C4-2B (cell line): ENCODE measurements around the gene OBP2A.

ENCODE experiments used
- H3K27ac ChIP-seq: fragments of 450-650 bp; 2 replicates; pipeline ENCODE4 v1.5.1; 2017
- ZFX ChIP-seq: fragments of 450-650 bp; IDR thresholded peaks from 2 replicates; pipeline ENCODE4 v1.6.1; 2017
- TF ChIP-seq, protein P1 (sequence below): fragments of 450-650 bp; conservative IDR thresholded peaks from 2 replicates; pipeline ENCODE4 v1.5.1; 2017; ENCODE audit warnings: mild to moderate bottlenecking

The OBP2A gene

DNA sequence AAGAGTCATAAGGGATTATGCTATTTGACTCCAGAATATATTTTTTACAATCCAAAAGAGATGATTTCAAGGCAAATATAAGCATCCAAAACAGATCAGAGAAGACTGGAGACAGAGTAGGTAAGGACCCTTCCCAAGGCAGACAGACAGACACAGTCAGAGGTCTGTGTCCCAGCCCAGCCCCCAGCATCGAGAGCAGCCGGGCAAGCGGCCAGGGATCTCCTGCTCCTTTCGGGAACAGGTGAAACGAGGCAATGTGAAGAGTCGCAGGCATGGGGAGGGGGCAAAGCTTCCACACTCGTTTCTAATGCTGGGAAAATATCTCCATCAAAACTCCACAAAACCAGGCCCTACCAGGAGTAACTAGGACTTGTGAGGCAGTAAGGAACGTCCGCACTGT, 21.4 kb downstream of the OBP2A start:
- no peak for TF ChIP-seq ZFX
- TF ChIP-seq, protein P1, sequence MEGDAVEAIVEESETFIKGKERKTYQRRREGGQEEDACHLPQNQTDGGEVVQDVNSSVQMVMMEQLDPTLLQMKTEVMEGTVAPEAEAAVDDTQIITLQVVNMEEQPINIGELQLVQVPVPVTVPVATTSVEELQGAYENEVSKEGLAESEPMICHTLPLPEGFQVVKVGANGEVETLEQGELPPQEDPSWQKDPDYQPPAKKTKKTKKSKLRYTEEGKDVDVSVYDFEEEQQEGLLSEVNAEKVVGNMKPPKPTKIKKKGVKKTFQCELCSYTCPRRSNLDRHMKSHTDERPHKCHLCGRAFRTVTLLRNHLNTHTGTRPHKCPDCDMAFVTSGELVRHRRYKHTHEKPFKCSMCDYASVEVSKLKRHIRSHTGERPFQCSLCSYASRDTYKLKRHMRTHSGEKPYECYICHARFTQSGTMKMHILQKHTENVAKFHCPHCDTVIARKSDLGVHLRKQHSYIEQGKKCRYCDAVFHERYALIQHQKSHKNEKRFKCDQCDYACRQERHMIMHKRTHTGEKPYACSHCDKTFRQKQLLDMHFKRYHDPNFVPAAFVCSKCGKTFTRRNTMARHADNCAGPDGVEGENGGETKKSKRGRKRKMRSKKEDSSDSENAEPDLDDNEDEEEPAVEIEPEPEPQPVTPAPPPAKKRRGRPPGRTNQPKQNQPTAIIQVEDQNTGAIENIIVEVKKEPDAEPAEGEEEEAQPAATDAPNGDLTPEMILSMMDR = no peak
- H3K27ac ChIP-seq = no peak overlapping the region

DNA sequence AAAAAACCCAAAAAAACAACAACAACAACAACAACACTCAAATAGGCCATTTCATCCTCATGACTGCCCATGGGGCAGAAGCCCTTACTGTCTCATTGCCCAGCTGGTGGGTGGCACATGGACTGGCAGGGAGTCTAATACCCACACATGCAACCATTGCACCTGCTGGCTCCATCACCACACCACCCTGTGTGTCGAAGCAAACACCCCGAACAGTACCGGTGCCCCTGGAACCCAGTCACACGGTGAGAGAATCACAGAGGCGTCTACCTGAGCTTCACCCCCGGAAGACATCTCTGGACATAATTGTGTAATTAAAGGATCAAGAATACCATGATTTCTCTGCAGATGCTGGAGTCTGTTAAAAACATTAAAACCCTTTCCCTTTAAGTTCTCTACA, 22.1 kb downstream of the OBP2A start:
- no peak for TF ChIP-seq ZFX
- TF ChIP-seq, protein P1 = no peak

DNA sequence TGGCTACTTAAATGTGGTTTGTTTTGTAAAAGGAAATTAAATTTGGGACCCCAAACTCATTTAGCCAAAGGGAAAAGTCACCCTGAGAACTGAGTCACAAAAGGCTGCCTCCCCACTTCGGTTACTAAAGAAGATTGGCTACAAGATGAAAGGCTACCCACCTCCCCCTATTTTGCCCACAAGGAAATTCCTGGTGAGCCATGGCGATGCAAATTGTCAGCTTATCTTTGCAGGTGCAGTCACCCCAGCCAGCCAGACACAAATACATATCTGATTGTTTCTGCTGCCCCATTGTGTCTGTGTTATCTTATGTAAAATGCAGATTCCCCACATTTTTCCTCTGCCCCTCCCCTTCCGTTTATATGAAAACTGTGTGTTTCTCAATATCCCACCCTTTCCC, 24.5 kb downstream of the OBP2A start:
- TF ChIP-seq ZFX = no peak
- TF ChIP-seq, protein P1 = no peak
- H3K27ac ChIP-seq = no peak overlapping the region

More for the DNA sequence above, 22.1 kb downstream of the OBP2A start:
- no peak overlapping the region for H3K27ac ChIP-seq

DNA sequence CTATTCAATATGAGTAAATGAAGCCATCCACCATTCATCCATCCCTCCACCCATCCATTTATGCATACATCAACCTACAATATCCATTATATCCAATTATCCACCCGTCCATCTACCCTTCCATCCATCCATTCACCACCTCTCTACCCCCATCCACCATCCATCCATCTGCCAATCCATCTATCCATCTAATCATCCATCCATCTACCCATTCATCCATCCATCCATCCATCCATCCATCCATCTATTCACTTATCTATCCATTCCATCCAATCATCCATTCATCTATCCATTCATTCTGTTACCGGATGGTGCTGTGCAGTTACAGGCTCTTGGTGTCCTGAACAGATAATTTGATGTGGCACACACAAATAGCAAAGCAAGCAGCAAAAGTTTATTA, 26.3 kb downstream of the OBP2A start:
- TF ChIP-seq, protein P1 = no peak
- TF ChIP-seq ZFX = no peak
- no peak overlapping the region for H3K27ac ChIP-seq

DNA sequence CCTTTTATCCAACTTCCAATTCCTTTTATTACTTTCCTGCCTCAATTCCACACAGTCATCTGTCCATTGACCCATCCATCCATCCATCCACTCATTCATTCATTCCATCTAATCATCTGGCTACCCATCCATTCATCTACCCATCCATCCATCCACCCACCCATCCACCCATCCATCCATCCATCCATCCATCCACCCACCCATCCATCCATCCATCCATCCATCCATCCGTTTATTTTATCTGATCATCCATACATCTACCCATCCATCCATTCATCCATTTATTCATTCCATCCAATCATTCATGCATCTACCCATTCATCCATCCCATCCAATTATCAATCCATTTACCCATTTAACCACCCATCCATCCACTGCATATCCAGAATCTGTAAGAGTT, 27.2 kb downstream of the OBP2A start:
- TF ChIP-seq ZFX = no peak
- TF ChIP-seq, protein P1 = no peak
- no peak overlapping the region for H3K27ac ChIP-seq

DNA sequence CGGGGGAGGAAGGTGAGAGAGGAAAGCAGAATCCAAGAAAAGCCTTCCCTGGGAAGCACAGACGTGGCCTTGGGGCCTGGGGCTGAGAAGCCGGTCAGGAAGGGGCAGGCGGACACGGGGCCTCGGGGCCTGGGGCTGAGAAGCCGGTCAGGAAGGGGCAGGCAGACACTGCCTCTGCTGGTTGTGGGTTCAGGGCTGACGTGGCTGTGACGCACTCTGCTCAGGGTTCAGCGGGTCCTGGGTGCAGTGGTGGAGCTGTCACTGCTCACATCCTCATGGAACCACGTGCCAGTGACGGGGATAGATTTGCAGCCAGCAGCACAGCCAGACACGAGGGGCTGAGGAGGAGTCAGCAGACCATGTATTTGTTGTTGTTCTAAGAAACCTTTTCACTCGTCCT, 28.4 kb downstream of the OBP2A start:
- no peak overlapping the region for H3K27ac ChIP-seq
- no peak for TF ChIP-seq ZFX
- TF ChIP-seq, protein P1 = no peak

DNA sequence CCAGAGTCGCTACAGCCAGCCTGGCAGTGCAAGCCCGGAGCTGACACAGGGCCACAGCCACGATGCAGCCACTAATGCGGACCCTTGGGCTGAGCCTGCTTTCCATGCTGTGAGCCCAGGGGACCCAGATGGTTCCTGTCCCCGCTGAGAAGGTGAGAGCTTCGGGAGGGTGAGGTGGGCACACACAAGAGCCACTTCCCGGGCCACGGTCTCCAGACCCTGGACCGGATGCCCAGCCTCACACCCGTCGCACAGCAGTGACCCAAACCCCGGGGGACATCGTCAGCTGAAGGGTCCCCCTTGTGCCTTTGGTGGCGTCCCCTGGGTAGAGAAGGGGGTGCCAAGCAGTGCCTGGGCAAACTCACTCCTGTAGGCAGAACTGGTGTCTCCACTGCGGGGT, 29.0 kb downstream of the OBP2A start:
- no peak overlapping the region for H3K27ac ChIP-seq

More for the DNA sequence above, 29.0 kb downstream of the OBP2A start:
- TF ChIP-seq, protein P1 = no peak
- no peak for TF ChIP-seq ZFX
